HFFc6 (cell line): ENCODE data around the gene EMID1. TPM values are rescaled to one million over a fixed set of nuclear protein-coding genes. Genes with fewer than 3 reads are reported as not detected.

Experiments
- DNase-seq: peaks from one replicate; pipeline ENCODE4 v3.0.0-alpha.2; 2018
- H3K27ac Mint-ChIP-seq: 2 replicates; pipeline ENCODE4 v1.8.0; 2020; ENCODE audit warnings: mild to moderate bottlenecking, mixed read lengths
- H3K27me3 Mint-ChIP-seq: 2 replicates; pipeline ENCODE4 v1.8.0; 2021; ENCODE audit warnings: mild to moderate bottlenecking, moderate library complexity, mixed read lengths; ENCODE audit not compliant: insufficient read depth
- H3K36me3 Mint-ChIP-seq: 2 replicates; pipeline ENCODE4 v1.8.0; 2021; ENCODE audit warnings: low read depth, mixed read lengths
- H3K4me1 Mint-ChIP-seq: 2 replicates; pipeline ENCODE4 v1.8.0; 2020; ENCODE audit warnings: low read depth, mixed read lengths
- H3K4me3 Mint-ChIP-seq: 2 replicates; pipeline ENCODE4 v1.8.0; 2020; ENCODE audit warnings: mild to moderate bottlenecking, moderate library complexity, mixed read lengths
- H3K9me3 Mint-ChIP-seq: 2 replicates; pipeline ENCODE4 v1.8.0; 2020; ENCODE audit warnings: mild to moderate bottlenecking, mixed read lengths
- CTCF ChIP-seq: fragments of 200-600 bp; sonication (generic); IDR thresholded peaks from 2 replicates; pipeline ENCODE4 v1.5.0; 2021; ENCODE audit warnings: antibody characterized with exemption, mild to moderate bottlenecking
- total RNA-seq, 6 experiments: library from RNA; stranded (reverse); fragmentation: NEBNext Ultra II Directional; extraction: Animal tissue kit (Norgen Biotek cat#: 25700); gene quantifications; 2 replicates in 1 of 6; 3 replicates in 5 of 6; pipeline ENCODE4 v1.2.3, GENCODE V29; 2021

Gene EMID1
- total RNA-seq, 6 experiments from 2014 or later = not detected

DNA sequence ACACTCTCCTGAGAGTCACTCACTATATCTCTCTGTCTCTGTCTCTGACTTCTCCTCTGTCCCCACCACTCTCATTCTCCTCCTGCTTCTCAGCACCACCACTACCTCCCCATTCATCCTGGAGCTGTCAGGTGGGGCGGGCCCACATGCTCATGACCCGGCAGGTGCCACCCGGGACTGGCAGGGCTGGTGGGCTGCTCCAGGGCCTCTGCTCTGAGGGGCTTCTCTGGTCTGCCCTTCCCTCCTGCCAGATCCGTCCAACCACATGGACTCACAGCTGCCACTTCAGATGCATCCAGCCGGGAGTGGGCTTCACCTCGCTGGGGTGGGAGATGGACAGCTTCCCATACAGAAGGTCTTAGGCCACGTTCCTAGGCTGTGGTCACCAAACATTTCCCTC, 4.8 kb upstream of the EMID1 start:
- H3K9me3 Mint-ChIP-seq = no peaks in the 10 kb centered on the region

DNA sequence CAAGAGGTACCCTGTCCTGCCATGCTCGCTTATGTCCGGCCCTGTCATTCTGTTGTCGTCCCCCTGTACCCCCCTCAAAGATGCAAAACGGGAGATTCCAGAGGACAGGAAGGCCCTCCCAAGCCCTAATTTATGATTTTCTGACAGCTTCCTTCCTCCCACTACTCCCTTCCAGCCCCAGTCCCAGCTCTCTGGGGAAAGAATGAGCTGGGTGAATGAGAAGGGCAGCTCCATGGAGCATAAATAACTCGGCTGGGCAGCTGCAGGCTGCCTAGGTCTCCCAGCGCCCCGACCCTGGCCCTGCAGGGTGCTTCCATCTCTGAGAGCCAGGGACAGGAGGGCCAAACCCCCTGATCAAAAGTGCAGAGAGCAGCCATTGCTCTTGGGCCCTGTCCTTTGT, 3.9 kb upstream of the EMID1 start:
- DNase-seq = no peak
- Mint-ChIP-seq H3K36me3 (no peaks in the 10 kb centered on the region), H3K4me3 (no peak overlapping the region), H3K27ac (no peak overlapping the region), H3K4me1 (peaks cover 13% of the 10 kb centered on the region; the same call in 1 of the 2 replicates), H3K27me3 (peaks cover 28% of the 10 kb centered on the region), H3K9me3 (no peaks in the 10 kb centered on the region)
- no peak for TF ChIP-seq CTCF

More for the DNA sequence above, 4.8 kb upstream of the EMID1 start:
- TF ChIP-seq CTCF = no peak
- Mint-ChIP-seq H3K4me1 (peaks cover 8% of the 10 kb centered on the region; the same call in 1 of the 2 replicates), H3K27me3 (peaks cover 28% of the 10 kb centered on the region), H3K4me3 (no peak overlapping the region), H3K27ac (no peak overlapping the region), H3K36me3 (no peaks in the 10 kb centered on the region)
- no peak for DNase-seq

DNA sequence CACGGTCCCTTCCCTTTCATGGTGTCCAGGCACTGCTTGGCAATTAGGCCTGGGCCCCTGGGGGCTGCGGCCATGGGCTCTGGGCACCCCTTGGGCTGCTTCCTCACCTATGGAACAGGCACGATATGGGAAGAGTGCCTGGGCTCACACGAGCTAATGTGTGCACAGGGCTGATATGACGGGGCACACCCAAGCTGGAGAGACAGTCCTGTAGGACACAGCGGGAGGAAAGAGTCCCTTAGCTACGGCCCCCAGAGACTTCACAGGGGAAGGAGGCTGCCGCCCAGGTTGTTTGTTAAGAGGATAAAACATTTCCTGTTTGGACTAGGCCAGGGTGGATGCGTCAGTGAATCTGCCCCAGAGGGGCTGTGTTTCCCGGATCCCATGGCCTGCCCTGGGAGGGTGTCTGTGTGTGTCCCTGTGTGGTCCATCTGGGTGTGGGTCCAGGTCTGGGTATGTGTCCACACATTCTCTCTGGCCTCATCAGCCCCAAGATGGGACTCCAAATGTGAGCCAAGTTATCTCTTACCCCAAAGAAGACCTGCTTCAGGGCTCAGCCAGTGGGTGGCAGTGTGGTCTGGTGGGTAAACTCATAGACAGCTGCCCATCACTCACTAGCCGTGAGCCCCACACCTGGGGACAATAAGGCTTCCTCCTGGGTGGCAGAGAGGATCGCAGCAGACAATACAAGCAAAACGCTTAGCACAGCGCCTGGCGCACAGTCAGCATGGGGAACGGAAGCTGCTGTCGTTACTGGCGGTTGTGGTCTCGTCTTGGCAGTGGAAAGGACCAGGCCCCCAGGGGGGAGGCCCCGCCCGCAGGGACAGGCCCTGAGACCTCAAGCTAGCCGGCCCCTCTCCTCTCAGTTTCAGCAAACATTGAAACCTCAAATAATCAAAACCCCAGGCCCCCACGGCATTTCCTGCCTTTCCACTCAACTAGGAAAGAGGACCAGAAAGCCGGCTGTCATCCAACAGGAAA, 3.2 kb upstream of the EMID1 start:
- Mint-ChIP-seq H3K27me3 (peaks cover 34% of the 10 kb centered on the region), H3K4me3 (no peak overlapping the region), H3K36me3 (no peaks in the 10 kb centered on the region), H3K27ac (no peak overlapping the region), H3K9me3 (no peaks in the 10 kb centered on the region), H3K4me1 (peaks cover 13% of the 10 kb centered on the region; the same call in 1 of the 2 replicates)
- peak; percentile 47 for TF ChIP-seq CTCF
- no peak for DNase-seq

DNA sequence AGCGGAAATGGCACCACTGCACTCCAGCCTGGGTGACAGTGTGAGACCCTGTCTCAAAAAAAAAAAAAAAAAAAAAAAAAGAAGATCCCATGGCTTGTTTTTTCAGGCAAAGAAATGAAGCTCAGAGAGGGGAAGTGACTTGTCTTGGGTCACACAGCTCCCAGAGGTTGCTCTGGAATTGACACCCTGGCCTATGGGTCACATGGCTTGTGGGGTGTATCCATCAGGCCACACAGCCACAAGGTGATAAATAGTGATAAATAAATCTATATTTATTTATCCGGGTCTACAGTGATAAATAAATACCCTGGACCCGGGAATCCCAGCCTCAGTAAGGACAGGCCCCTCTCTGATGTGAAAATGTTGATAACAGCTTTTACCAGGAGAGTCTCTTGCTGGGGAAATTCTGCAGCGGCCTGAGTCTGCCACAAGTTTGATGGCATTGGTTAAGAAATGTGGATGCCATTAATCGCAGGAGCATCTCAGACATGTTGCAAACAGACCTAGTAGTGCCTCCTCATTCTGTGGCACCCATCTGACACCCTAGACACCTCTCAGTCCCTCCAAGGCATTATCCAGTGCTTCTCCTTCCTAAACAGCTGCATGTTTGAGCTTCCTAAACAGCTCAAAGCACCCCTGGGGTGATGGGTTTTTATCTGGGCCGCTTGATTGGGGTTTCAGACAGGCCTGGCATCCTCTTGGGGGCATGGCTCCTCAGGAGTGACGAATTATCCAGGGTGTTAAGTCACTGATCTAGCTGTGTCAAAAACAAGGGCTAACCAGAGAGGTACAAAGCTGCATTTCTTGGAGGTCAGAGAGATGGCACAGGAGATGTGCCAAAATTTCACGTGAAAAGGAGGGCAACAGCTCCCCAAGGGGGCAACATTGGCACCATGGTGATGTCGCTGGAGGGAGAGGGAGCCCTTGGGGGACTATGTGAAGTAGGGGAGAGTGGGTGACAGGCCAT, 1.9 kb upstream of the EMID1 start:
- peaks cover 13% of the 10 kb centered on the region; the same call in 1 of the 2 replicates for H3K4me1 Mint-ChIP-seq
- H3K27me3 Mint-ChIP-seq = peaks cover 40% of the 10 kb centered on the region
- no peak for DNase-seq
- no peaks in the 10 kb centered on the region for H3K36me3 Mint-ChIP-seq
- H3K4me3 Mint-ChIP-seq = no peak overlapping the region
- no peaks in the 10 kb centered on the region for H3K9me3 Mint-ChIP-seq
- H3K27ac Mint-ChIP-seq = no peak overlapping the region
- TF ChIP-seq CTCF = no peak

DNA sequence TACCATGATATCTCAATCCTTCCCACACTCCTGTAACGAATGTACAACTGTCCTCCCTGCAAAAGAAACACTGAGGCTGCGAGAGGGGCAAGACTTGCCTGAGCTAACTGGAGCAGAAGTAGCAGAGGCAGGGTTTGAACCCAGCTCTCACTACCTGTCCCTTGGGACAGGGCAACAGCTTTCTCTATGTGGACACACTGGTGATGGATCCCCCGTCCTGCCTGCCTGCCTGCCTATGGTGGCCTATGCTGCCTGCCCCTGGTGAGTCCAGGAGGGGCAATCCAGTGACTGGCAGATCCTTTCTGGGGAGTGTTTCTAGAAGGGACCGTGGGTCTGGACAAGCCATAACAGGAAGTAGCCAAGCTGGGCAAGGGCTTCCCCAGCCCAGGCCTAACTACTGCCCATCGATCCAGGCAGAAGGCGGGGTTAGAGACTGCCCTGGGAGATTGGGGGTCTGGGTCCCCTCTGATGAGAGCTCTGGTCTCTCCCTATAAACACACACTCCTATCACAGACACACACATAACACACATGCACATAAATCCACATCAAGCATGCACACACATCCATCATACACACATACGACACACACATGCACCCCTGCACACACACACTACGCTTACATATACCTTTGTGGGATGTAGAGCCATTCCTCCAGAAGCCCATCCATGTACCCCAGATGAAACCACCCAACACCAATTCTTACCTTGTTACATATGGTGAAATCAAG, 1.1 kb upstream of the EMID1 start:
- DNase-seq = no peak
- no peak for TF ChIP-seq CTCF
- no peak overlapping the region for H3K4me3 Mint-ChIP-seq
- no peaks in the 10 kb centered on the region for H3K9me3 Mint-ChIP-seq
- H3K4me1 Mint-ChIP-seq = peaks cover 13% of the 10 kb centered on the region; the same call in 1 of the 2 replicates
- H3K27ac Mint-ChIP-seq = no peak overlapping the region
- no peaks in the 10 kb centered on the region for H3K36me3 Mint-ChIP-seq
- peaks cover 43% of the 10 kb centered on the region for H3K27me3 Mint-ChIP-seq
